UCSD-AML1 (cell line): ENCODE measurements around the gene TNFRSF13B.
"Not testable (repeated sequence)": the region's sequence is repeated elsewhere in the genome, so short reads cannot be mapped to it uniquely, and the experiment has no call there.

ENCODE experiments used
- DNase-seq: peaks from one replicate; lab custom pipeline; 2025; ENCODE audit not compliant: unreplicated experiment; lab: John Stamatoyannopoulos, UW

Gene TNFRSF13B

DNA sequence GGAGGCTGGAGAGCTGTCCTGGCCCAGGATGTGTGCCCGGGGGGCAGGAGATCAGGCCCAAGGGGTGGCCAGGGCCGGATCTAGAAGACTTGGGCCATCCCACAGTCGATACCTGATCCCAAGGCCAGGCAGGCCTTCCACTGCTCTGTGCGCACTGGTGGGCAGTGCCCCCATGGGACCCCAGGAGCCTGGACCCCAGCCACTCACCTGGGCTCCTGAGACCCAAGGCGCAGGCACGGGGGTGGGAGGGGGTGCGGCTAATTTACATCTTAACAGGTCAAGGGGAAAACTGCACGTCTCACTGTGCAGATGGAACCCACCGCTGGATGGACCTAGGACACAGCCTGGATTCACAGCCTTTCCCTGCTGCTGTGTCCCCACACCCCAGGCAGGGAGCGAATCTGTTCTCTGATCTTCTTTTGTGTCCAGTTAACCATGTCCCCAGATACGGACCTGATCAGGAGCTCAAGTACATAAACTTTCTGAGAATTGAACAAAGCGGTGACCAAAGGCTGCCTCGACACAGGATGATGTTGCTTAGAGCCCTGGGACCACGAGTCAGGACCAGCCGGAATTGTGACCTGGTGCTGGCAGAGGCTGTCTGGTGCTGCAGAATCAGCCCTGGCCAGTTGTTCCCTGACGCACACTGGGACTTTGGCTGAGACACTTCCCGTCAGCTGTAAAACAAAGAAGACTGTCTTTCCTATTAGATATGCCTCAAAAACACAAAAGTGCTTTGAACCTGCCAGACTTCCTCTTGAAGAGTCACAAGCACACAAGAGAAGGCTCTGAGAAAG lies 60.6 kb downstream of the TNFRSF13B start:
- no peak for DNase-seq

DNA sequence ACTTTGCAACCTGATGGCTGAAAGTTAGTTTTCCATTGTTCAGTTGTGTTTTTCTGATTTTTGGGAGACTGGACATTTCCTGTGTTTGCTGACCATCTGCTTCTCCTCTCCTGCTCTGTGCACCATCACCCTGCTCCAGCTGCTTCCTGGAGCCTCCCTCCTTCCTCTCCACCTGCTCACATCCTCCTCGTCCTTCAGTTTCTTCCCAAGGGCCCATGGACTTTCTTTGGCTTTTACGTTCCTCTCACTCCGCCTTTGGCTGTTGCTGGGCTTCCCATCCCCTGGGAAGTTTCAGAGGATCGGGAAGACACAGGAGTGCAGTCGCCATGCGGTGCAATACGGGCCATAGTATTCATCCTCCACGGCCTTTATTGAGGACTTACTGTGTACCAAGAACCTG lies 61.6 kb downstream of the TNFRSF13B start:
- DNase-seq: no peak

DNA sequence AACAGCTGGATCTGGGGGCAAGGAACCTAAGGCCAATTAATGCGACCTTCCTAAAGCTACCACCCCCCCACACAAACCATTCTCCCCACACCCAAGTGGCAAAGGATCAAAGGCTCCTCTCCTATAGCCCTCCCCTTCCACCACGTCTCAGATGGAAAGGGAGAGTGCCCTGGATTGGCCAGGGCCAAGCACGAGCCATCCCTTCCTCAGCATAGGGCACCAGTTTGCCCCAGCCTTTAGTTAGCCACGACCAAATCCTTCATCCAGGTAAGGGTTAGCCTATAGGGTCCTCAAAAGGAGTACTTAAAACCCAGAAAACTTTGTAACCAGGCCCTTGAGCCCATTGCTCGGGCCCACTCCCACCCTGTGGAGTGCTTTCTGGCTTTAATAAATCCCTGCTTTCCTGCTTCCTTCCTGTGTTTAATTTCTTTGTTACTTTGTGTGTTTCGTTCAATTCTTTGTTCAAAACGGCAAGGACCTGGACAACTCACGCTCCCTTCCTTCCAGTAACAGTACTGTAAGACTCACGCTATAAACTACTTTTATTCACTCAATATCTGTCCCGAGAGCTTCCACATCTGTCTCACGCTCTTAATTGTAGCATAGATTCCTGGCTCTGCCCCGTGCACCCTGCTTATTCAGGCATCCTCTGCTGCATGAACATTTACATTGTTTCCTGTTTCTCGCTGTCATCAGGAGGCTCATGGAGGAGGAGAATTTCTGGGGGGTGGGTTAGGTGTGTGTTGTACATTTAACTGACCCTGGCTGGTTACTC lies 62.3 kb downstream of the TNFRSF13B start:
- no peak for DNase-seq

DNA sequence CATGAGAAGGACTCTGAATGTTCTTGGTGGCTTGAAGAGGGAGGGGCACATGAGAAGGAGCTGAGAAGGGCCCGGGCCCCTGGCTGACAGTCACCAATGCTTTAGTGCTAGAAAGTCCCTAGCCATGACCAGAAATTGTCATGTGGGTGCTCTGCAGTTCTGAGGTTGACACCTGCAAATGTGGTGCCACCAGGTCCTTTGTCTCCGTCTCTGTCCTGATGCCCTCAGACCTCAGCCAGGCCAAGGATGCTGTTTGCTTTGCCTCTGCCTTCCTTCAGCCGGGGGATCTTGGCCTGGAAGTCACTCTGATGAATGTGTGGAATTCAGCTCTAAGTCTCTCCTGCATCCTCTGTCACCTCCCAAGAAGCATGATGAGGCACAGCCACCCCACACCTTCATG lies 63.6 kb downstream of the TNFRSF13B start:
- no peak for DNase-seq

DNA sequence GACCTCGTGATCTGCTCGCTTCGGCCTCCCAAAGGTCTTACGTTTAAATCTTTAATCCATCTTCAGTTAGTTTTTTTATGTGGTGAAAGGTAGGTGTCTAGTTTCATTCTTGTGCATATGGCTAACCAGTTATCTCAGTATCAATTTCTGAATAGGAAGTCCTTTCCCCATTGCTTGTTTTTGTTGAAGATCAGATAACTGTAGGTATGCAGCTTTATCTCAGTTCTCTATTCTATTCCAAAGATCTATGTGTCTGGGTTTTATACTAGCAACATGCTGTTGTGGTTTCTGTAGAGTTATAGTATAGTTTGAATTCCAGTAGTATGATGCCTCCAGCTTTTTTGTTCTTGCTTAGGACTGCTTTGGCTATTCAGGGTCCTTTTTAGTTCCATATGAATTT lies 65.2 kb downstream of the TNFRSF13B start:
- DNase-seq: no peak

DNA sequence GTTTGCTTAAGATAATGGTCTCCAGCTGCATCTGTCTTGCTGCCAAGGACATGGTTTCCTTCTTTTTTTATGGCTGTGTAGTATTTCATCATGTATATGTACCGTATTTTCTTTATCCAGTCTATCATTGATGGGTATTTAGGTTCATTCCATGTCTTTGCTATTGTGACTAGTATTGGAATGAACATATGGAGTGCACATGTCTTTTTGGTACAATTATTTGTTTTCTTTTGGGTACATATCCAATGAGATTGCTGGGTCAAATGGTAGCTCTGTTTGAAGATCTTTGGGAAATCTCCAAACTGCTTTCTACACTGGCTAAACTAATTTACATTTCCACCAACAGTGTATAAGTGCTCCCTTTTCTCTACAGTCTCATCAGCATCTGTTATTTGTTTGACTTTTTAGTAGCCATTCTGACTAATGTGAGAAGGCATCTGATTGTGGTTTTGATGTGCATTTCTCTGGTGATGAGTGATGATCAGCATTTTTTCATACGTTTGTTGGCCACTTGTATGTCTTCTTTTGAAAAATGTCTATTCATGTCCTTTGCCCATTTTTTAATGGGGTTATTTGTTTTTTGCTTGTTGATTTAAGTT lies 66.2 kb downstream of the TNFRSF13B start:
- DNase-seq: no peak

DNA sequence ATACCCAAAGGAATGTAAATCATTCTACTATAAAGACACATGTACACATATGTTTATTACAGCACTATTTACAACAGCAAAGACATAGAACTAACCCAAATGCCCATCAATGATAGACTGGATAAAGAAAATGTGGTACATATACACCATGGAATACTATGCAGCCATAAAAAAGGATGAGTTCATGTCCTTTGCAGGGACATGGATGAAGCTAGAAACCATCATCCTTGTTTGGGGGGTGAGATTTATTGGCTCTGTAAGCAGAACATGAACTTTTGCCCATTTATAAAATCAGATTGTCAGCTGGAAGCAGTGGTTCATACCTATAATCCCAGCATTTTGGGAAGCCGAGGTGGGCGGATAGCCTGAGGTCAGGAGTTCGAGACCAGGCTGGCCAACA lies 68.8 kb downstream of the TNFRSF13B start:
- DNase-seq: not testable (repeated sequence)

DNA sequence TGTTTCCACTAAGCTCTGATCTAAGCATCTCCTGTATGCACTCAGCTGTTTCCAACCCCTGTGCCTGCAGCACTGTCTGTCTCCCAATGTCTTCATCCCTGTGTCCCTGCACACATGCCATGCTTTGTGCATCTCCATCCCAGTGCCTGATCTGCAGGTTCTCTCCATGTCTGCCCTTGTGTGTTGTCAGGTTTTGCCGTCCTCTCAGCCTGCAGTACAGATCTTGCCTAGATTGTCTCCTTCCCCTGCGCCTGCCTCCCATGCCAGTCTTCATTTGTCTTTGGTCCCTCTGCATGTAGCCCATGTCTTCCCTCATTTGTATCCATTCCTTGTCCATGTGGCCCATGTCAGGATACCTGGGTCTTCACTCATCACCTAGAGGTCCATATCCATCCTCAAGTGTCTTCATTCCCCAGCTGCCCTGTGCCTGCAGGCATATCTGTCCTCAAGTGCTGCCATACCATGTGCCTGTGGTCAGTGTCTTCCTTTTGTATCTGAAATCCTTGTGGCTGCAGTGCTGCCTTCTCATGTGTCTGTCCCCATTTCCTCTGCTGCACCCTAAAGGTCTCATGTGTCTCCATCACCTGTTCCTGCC lies 71.5 kb downstream of the TNFRSF13B start:
- no peak for DNase-seq

DNA sequence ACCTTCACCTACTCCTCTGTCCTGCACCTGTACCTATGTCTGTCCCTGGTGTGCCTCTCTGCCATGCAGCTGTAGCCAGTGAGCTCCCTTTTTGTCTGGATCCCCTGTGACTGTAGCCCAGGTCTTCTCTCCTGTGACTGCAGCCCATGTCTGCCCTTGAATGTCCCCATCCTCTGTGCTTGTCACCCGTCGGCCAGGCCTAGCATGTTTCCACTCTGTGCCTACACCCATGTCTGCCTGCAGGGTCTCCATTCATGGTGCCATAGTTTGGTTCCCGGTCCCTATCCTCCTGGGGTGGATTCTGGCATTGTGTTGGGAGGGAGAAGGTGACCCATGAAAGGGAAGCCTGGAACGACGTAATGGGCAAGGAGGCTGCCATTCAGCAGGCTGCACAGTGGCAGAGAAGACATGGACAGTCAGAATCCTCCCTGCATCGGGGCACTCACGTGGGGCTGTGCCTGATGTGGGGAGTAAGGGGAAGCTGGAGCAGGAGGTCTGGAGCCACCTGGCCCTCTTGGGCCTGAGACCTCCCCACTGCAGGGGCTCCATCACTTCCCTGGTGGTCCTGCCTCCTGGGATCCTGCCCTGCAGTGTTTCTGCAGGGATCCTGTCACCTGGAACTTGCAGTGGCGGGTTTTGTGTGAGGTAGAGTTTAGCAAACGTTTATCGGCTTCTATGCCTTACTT lies 74.6 kb downstream of the TNFRSF13B start:
- not testable (repeated sequence) for DNase-seq

DNA sequence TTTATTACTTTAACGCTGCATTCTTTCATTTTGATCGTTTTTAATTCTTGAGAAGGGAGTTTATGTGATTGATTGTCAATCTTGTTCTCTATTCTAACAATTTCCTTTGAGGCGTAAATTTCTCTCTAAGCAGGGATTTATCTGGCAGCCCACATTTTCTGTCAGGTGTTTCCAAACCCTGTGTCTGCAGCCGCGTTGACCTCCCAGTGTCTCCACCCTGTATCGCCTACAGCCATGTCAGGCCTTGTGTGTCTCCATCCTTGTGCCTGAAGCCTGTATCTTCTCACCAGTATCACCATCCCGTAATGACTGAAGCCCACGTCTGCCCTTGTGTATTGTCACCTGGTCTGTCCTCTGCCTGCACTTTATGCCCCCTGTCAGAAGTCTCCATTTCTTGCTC lies 75.7 kb downstream of the TNFRSF13B start:
- DNase-seq: not testable (repeated sequence)

DNA sequence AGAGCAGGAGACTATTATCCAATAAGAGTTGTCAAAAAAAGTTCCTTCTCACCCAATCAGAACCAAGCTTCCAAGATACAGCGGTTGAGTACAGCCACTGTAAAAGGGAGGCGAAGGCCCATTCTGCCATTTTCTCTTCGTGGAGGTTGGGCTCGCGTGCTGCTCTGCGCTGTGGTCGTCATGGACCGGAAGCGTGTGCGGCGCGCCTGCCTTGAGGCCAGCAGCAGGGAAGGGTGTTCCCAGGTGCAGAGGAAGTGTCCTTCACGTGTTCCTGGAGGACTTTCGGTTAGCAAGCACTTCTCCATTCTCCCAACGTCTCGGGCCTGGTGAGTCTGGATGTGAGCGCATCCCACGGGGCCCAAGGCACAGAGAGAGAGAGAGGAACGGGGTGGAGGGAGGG lies 78.4 kb downstream of the TNFRSF13B start:
- DNase-seq: not testable (repeated sequence)

DNA sequence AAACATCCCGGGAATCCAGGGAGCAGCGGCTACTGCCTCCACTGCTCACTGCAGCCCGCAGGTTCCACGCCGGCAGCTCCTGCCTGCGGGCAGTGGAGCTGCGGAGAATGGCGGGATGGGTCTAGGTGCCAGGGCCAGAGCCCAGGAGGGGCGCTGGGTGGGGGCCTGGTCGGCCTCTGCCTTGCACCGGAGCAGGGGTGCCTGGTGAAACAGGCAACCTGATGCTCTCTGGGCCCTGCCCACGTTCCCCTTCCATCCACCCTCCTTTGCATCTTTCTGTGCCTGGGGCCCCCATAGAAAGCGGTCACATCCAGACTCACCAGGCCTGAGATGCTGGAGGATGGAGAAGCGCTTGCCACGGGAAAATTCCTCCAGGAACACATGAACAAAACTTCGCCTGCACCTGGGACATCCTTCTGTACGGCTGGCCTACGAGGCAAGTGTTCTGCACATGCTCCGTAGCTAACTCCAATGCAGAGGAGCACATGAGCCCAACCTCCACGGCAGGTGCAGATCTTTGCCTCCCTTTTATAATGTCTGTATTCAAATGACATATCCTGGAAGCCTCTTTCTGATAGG lies 79.0 kb downstream of the TNFRSF13B start:
- not testable (repeated sequence) for DNase-seq

DNA sequence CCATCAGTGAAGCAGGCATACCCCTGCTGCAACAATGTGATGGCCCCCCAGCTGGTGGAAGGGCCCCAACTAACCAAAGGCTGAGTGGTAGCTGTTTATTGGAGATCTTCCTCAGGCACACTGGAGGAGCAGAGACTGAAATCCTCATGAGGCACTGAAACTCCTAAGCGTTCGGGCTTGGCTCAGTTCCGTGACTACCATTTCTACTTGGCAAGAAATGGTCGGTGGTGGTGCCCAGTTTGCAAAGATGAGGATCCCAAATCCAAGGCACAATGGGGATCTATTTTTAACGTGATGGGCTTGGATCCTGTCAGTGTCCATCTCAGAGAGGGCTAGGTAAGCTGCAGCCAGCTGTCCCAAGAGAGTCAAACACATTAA lies 82.8 kb downstream of the TNFRSF13B start:
- DNase-seq: no peak
